Amygdala (tissue), 56 donors: Measurements from ENCODE around the gene ANKRD30B.
"Not testable (repeated sequence)": the region's sequence is repeated elsewhere in the genome, so short reads cannot be mapped to it uniquely, and the experiment has no call there.

Experiments used
- DNase-seq, 56 donors: peaks; one replicate each; lab custom pipeline; 2025; lab: John Stamatoyannopoulos, UW

The ANKRD30B gene

DNA sequence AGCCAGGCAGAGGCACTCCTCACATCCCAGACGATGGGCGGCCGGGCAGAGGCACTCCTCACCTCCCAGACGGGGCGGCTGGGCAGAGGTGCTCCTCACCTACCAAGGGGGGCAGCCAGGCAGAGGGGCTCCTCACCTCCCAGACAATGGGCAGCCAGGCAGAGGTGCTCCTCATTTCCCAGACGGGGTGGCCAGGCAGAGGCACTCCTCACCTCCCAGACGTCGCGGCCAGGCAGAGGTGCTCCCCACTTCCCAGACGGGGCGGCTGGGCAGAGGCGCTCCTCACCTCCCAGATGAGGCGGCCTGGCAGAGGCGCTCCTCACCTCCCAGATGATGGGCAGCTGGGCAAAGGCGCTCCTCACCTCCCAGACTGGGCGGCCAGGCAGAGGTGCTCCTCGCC lies 107.7 kb downstream of the ANKRD30B start:
- not testable (repeated sequence) for DNase-seq

- DNase-seq: not testable (repeated sequence)
Observed at GRCh38 chr18:14856256-14856655, 108.3 kb downstream of the ANKRD30B start.

- DNase-seq: not testable (repeated sequence)
Observed at GRCh38 chr18:14858514-14858913, 110.5 kb downstream of the ANKRD30B start.

- not testable (repeated sequence) for DNase-seq
Observed at GRCh38 chr18:14859995-14860394, 112.0 kb downstream of the ANKRD30B start.

DNA sequence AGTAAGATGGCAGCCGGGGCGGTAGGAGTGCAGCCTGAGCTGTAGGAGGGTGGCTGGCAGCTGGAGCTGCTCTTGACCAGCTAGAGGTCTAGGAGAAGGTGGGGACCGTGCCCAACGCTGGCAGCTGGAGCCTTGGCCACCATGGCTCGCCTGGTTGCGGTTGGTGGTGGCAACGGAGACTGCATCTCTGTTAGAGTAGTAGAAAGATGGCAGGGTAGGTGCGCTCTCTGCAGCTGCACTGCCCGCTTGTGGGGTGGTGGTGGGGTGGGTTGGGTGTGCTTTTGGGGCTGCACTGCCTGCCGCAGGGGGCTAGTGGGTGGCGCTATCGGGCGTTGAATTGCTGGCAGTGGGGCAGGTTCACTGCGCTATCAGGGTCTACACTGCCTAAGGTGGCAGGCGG lies 118.5 kb downstream of the ANKRD30B start:
- not testable (repeated sequence) for DNase-seq

DNA sequence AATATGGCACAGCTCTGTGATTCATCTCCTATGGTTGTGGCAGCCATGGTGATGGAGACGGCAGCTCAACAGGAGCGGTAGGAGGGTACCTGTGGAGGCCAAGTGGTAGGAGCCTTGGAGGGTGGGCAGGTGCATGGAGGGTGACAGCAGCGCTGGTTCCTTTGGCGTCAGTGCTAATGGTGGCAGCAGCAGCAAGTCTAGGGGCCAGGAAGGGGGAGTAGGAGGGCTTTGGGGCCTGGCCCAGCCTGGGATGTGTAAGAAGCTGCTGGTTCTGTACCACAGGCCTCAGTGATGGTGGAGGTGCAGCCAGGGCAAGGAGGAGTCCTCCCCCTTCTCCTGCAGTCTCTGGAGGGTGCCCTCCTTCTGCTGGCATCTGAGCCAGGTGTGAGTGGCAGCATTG lies 120.0 kb downstream of the ANKRD30B start:
- DNase-seq: not testable (repeated sequence)

DNA sequence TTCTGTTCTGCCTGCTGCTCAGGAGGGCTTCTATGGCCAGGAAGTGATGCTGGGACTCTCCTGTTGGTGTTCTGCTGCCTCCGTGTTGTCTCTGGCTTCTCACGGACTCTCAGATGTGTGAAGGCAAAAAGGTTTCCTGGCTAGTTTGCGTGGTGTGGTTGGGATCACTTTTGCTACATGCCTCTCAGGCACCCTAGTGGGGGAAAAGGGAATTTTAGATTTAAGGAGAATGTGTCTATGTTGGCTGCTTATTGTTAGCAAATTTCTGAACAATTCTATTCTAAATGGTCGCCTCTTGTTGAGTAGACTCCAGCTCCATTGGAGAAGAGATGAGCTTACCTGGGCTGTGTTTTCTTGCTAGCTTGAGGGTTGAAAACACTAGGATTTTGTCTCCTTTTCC lies 120.9 kb downstream of the ANKRD30B start:
- DNase-seq: not testable (repeated sequence)

- not testable (repeated sequence) for DNase-seq
Observed at GRCh38 chr18:14878826-14879225, 130.9 kb downstream of the ANKRD30B start.

GRCh38 chr18:14900435-14900834 lies 152.5 kb downstream of the ANKRD30B start:
- no peak for DNase-seq
